GM19324 (cell line): ENCODE data around the gene SAFB.
"Not testable (repeated sequence)": the region's sequence is repeated elsewhere in the genome, so short reads cannot be mapped to it uniquely, and the experiment has no call there.

Experiments
- ATAC-seq: cut with Tn5 transposase; IDR thresholded peaks from one replicate; pipeline ENCODE4 v1.9.1; 2021; ENCODE audit warnings: mild to moderate bottlenecking, moderate library complexity; ENCODE audit not compliant: unreplicated experiment, low FRiP score

SAFB gene

DNA sequence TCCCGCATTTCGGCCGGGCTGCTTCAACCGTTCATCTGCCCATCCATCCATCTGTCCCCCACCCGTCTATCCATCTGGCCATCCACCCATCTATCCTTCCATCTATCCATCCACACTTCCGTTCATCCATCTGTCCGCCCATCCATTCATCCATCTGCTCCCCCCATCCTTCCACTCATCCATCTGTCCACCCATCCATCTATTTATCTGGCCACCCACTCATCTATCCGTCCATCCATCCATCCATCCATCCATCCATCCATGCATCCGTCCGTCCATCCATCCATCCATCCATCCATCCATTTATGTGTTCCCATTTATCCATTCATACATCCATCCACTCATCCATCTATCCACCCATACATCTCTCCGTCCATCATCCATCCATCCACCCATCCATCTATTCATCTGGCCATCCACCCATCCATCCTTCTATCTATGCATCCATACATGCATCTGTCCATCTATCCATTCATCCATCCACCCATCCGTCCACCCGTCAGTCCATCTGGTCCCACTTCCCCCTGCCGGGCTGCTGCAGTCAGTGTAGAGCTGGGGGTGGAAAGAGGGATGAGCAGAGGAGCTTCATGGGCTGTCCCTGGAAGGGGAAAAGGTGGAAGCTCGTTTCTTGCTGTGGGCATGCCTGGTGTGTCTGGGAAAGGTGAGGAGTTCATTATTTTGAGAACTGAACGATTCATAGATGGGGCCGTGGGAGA is 58.7 kb downstream of the SAFB start:
- no peak for ATAC-seq

DNA sequence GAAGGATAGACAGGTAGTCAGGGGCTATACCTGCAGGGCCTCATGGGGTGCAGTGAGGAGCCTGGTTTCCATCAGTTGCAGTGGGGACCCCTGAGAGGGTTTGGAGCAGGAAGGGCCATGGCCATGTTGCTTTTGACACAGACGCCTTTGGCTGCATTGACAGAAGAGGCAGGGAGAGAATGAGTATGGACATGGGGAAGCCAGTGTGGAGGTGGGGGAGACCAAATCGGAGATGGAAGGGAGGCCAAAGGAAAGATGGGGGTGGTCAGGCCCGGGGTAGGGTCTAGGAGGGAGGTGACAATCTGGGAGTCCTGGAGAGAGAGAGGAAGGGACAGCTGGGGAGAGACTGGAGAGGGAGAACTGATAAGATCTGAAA is 59.2 kb downstream of the SAFB start:
- no peak for ATAC-seq

- ATAC-seq, result no peak
These were observed 60.4 kb downstream of the SAFB start for GRCh38 chr19:5683177-5683886.

- no peak for ATAC-seq
These were observed 62.0 kb downstream of the SAFB start for GRCh38 chr19:5684694-5685430.

GRCh38 chr19:5686326-5686646 is 63.4 kb downstream of the SAFB start:
- no peak for ATAC-seq

DNA sequence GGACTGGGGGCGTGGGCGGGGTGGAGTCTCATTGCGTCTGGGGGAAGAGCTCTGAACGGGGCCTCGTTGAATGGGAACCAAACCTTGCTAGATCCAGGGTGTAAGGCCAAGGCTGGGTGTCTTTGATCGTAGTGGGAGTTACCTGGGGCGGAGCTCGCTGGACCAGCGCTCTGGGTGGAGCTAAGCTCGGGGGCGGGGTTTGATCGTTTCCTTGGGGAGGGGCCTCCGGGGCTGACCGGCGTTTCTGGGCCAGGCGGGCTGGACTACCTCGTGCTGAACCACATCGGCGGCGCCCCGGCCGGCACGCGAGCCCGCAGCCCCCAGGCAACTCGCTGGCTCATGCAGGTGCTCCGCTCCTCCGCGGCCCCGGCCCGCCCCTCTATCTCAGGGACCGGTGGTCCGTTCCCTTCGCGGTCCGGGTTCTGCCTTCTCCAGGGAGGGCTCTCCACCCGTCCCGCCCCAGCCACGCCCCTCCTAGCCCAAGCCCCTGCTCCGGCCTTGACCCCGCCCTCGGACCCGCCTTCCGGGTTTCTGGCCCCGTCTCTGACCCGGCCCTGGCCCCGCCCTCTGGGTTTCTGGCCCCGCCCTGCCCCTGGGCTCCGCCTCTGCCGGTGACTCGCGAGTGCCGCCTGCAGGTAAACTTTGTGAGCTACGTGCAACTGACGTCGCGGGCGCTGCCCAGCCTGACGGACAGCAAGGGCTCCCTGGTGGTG is 63.9 kb downstream of the SAFB start:
- ATAC-seq, result peak; percentile 63

GRCh38 chr19:5687360-5688198 is 64.7 kb downstream of the SAFB start:
- ATAC-seq, result no peak

DNA sequence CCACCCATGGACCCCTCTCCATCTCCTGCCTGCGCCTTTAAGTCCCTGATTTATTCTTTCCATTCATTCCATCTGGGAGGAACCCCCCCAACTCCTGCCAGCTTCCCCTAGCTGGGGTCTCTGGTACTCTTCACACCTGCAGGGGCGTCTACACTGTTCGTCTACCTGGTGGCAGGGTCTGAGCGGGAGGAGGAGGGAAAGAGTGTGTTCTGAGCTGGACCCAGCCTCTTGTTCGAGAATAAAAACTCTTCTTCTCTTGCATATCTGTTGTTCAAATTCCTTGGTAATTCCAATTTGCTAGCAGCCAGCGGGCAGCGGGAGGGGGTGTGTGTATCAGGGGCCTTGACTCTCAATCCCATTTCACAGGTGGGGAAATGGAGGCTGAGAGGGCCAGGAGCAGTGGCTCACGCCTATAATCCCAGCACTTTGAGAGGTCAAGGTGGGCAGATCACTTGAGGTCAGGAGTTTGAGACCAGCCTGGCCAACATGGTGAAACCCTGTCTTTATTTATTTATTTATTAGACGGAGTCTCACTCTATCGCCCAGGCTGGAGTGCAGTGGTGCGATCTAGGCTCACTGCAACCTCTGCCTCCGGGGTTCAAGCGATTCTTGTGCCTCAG is 65.5 kb downstream of the SAFB start:
- ATAC-seq, result not testable (repeated sequence)

GRCh38 chr19:5690125-5690954 is 67.5 kb downstream of the SAFB start, which contains the start of gene RPL36:
TSS of gene RPL36 (plus strand) at chr19:5690295. CDS start at chr19:5690508, 213 bp downstream.
- ATAC-seq, result peak; percentile 44

DNA sequence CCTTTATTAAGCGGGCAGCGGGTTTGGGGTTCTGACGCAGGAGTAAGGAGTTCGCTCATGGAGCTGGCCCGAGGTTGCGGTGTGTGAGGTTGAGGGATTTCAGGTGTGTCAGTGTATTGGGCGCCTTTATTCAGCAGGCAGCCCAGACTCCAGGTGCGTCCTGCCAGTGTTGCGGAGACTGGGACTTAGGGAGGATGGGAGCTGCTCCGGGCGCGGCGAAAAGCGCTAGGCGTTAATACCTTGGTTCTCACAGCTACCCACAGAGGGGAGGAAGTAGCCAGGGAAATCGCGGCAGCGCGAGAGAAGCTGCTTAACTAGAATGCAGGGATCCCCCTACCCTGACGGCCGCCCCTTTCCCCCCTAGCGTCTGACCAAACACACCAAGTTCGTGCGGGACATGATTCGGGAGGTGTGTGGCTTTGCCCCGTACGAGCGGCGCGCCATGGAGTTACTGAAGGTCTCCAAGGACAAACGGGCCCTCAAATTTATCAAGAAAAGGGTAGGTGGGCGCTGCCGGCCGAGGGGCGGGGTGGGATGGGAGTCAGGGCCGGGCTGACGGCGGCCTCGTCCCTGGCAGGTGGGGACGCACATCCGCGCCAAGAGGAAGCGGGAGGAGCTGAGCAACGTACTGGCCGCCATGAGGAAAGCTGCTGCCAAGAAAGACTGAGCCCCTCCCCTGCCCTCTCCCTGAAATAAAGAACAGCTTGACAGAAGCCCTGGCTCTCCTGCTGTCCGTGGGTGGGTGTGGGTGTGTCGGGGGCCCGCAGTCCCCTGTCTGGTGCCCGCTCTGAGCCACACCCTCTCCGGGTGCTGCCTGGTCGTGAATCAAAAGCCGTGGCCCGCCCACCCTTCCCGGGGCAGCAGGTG is 68.3 kb downstream of the SAFB start:
- ATAC-seq, result no peak

GRCh38 chr19:5691822-5692722 is 69.2 kb downstream of the SAFB start:
- ATAC-seq, result no peak

DNA sequence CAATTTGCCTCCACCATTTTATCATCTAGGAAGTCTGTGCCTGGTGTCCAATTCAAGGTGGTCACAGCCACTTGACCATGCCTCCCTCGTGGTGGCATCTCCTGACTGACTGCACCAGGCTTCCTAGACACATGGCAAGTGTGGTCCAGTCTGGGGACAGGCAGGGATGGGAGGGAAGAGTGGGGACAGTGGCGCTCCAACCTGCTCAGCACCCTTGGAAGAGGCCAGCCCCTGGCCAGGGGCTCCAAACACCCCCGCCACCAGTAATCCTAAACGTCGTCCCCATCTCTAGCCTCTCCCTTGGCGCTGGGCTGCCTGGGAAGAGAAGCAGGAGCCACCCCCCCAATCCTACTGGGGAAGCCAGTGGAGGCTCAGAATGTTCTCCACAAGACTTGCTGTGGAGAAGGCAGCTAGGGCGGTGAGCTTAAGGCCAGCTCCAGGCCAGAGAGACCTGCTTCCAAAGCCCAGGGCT is 69.9 kb downstream of the SAFB start:
- no peak for ATAC-seq

DNA sequence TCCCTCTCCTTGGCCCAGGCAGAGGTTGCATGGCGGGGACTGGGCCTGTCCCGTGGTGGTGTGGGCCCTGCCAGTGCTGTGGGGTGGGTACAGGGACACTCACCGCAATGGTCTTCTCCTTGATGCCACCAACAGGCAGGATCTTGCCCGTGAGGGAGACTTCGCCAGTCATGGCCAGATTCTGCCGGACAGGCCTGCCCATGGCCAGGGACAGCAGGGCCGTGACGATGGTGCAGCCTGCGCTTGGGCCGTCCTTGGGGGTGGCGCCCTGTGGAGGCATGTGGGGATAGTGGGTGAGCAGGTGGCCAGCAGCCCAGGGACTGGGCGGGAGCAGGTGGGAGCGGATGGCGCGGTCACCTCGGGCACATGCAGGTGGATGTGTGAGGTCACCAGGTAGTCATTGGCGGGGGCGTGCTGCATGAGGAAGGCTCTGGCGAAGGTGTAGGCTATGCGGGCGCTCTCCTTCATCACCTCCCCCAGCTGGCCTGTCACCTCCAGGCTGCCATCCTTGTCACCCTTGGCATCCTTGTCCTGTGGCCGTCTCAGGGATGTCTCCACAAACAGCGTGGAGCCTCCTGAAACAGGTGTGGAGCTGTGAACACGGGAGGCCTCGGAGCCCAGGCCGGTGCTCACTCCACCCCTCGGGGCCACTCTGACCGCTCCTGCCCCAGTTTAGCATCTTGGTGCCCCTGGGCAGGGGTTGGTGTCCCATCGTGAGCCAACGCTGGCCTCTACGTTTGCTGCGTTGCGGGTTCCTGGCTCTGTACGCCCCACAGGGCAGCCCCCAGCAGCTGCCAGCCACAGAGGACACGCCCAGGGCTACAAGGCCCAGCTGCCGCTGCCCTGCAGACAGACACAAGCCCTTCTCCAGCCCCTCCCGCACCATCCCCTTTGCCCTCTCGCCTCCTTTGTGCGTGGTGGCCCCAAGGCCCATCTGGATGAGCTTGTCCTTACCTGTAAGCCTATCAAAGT is 70.6 kb downstream of the SAFB start:
- ATAC-seq, result no peak

DNA sequence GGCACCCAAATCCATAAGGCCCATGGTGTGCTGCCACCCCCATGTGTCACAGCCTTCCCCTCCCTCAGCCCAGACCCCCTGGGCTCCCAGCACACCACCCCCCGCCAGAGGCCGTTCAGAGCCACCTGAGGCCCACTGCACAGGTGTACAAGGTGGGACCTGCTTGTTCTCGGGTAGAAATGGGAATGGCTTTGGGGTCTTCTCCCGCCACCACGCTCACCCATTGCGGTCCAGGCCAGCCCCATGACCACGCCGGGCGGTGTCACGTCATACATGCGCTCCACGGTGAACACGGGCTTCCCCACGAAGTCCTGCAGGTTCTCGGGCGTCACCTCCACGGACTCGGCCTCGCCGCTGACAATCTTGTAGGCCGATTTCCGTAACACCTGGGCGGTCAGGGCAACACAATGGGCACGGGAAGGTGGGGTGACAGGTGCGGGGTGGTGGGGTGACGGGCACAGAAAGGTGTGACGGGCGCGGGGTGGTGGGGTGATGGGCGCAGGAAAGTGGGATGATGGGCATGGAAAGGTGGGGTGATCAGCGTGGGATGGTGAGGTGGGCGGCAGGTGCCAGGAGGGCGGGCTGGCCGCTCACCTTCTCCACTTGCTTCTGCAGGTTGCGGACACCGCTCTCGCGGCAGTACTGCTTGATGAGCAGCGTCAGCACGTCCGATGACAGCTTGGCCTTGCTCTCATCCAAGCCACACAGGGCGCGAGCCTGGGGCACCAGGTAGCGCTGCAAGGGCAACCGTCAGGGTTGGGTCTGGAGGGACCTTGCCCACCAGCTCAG is 71.5 kb downstream of the SAFB start:
- ATAC-seq, result no peak
